ENCODE measurements around the gene MAP3K20.
"Not testable (repeated sequence)": the region's sequence is repeated elsewhere in the genome, so short reads cannot be mapped to it uniquely, and the experiment has no call there.

MAP3K20 gene

DNA sequence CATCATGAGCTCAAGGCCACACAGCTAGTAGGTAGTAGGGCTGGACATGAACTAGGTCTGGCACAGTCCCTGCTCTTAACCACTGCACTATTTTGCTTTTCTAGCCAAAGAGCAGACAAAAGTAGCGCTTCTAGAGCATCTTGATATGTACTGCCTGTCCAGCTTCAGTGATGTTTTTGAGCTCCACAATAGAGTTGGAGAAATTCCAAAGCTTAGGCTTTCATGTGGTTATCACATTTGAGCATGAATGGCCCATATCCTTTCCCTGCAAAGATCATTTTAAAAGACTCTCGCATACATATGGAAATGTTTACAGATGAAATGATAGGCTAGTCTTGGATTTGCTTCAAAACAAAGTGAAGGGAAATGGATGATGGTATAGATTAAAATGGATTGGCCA lies 128.7 kb downstream of the MAP3K20 start:
- no peak for DNase-seq (ENCODE audit: low read depth)

DNA sequence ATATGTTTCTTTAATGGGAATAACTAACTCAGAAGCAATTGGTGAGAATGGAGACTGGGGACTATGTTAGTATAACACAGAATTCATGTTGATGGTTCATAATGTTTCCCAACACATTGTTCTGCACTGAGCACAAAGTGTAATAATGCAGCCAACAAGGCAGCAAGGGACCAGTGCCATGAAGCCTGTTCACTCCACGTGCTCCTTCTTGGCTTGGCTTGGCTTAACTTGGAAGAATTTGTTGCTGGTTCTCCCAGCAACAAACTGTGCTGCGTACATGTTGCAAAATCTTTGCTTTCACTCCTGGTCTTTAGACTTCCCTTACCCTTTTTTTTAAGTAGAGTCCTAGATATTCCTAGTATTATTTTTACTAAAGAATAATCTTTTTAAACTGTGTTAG lies 129.7 kb downstream of the MAP3K20 start:
- no peak for DNase-seq (ENCODE audit: low read depth)

- not testable (repeated sequence) for DNase-seq (ENCODE audit: low read depth)
These were observed 131.5 kb downstream of the MAP3K20 start for GRCh38 chr2:173207124-173207523.

DNA sequence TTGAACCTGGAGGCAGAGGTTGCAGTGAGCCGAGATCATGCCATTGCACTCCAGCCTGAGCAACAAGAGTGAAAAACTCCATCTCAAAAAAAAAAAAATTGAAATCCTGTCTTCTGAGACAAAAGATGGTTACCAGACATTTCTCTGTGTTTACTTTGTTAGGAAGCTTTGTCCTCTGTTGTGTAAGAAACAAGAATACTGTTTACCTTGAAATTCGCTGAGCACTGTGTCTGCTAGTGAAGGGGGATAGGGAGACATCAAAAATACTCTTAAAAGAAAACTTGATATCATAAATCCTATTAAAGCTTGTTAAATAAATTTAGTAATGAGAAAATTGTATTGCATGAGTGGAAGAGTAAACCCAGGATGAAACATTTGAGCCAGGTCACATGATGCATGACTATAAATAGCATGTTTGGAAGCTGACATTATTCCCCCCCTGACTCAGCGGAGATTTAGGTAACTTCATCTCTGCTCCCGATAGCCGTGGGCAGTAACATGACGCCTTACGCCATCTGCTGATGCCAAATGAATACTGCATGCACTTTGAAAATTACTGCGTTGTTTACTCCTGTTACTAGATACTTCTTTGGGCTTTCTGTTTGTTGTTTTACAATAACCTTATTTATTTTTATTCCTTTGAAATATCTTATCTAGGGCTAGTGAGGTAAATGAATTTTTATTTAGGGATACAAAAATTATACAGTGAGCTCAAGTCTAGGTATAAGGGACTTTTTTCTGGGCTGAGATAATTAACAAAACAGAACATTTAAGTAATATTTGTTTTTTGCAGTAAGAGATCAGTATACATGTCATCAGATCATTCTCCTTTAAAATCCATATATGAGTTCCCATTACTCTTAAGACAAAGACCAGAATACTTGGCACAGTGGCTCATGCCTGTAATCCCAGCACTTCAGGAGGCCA lies 134.9 kb downstream of the MAP3K20 start:
- peak; percentile 96 for DNase-seq (ENCODE audit: low read depth)

- no peak for DNase-seq (ENCODE audit: low read depth)
These were observed 137.5 kb downstream of the MAP3K20 start for GRCh38 chr2:173213181-173213580.

- DNase-seq (ENCODE audit: low read depth) = no peak
These were observed 138.6 kb downstream of the MAP3K20 start for GRCh38 chr2:173214213-173214612.

DNA sequence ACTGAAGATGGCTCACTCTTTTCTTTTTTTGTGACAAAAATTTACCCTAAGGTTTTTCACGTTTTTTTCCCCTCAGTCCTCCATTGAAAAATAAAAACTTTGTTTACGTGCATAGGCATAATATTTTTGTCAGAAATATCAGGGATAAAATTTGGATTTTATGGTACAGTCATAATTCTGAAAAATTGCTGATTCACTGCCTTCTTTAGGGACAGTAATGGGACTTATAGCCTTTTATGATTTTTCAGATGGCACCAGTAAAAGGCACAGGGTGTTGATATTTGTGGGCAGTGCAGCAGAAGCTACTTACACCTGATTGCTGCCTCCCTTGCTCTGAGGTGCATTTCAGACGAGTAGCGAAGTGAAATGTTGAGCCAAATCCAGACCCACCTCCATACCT lies 139.7 kb downstream of the MAP3K20 start:
- DNase-seq (ENCODE audit: low read depth) = no peak

DNA sequence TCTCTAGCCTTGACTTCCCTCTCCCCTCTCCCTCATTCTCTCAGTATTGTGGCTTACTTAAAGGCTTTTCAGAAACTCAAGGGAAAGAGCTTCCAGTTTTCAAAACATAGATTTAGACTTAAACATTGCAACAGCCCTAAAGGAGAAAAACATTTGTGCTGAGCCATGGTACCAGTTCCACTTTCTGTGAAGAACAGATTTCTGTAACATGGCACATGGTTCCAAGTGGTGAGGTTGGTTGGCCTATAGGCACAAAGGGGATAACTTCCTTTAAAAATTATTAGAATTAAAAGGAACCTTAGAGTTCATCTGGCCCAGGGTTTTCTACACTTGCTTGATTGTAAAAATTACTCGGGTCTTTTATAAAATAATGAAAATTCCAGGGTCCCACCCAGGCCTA lies 140.4 kb downstream of the MAP3K20 start:
- no peak for DNase-seq (ENCODE audit: low read depth)

DNA sequence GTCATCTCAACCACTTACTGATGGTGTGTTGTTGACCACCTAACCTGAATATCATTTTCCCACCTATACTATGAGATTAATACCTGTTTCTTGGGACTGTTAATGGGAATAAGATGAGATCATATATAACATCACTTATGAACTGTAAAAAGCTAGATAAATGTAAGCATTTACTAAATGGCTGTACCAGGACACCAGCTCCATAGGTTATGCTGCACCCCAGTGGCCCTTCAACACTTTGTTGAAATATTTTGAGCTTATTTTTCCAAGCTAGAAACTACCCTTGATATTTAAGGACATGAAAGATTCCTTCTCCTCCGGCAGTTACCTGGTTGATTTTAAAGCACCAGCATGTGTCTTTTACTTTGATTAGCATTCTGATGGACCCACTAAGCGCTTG lies 141.0 kb downstream of the MAP3K20 start:
- DNase-seq (ENCODE audit: low read depth) = peak; percentile 18

DNA sequence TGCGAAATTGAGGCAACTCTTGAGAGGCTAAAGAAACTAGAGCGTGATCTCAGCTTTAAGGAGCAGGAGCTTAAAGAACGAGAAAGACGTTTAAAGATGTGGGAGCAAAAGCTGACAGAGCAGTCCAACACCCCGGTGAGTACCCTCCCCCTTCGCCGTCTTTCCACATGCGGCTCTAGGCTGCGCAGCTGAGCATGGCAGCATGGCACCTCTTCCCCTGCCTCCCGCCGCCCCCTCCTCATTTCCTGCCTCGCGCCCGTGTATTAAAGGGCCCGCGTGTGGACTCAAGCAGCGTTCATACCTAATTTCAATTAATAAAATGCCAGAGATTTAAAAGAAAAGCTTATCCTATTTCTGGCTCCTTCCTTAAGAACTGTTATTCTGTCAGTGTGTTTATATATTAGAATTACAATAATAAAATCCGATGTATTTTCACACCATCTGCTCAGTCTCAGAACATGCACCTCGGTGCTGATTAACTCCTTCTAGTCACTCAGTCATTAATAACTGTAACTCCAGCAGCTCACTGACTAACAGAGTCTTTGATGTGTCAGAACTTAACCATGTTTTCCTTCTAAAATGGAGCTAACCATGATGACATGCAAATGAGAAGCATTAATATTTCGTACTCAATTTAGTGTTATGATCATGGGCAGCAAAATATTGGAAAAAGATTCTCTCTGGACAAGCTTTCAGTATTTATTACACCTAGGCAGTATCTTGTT lies 141.6 kb downstream of the MAP3K20 start:
- no peak for DNase-seq (ENCODE audit: low read depth)

DNA sequence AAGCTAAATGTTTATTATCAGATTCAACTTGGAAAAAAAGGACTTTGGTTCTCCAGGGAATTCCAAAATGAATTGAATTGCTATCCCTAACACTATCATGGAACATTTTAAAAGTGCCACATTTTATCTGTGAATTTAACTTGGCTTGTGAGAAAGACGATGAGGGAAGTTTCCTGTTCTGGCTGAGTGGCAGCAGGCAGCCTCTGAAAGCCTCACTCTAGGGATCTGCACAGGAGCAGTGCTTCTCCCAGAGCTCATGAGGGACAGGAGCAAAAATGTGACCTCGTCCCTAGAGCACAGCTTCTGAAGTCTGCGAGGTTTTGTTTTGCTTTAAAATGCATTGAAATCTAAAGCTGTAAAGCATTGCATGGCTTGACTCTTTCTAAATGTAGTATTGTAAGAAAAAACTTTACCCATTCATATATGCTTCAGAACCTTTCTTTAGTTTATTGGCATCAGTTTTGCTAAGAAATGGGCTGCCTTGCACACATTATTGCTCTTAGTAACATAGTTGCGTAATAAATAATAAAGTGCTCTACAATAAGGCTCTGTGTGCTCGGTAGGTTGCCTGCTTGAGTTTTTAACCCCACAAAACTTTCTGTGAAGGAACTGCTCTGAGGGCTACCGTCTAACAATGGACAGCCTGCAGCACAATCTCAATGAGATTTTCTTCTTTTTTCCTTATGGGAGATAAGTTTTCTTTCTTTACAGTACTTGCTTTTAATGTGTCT lies 142.8 kb downstream of the MAP3K20 start:
- DNase-seq (ENCODE audit: low read depth) = no peak

DNA sequence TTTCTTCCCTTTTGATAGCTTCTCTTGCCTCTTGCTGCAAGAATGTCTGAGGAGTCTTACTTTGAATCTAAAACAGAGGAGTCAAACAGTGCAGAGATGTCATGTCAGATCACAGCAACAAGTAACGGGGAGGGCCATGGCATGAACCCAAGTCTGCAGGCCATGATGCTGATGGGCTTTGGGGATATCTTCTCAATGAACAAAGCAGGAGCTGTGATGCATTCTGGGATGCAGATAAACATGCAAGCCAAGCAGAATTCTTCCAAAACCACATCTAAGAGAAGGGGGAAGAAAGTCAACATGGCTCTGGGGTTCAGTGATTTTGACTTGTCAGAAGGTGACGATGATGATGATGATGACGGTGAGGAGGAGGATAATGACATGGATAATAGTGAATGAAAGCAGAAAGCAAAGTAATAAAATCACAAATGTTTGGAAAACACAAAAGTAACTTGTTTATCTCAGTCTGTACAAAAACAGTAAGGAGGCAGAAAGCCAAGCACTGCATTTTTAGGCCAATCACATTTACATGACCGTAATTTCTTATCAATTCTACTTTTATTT lies 145.6 kb downstream of the MAP3K20 start:
- DNase-seq (ENCODE audit: low read depth) = no peak

GRCh38 chr2:173221937-173222594 lies 146.4 kb downstream of the MAP3K20 start:
- DNase-seq (ENCODE audit: low read depth) = no peak

DNA sequence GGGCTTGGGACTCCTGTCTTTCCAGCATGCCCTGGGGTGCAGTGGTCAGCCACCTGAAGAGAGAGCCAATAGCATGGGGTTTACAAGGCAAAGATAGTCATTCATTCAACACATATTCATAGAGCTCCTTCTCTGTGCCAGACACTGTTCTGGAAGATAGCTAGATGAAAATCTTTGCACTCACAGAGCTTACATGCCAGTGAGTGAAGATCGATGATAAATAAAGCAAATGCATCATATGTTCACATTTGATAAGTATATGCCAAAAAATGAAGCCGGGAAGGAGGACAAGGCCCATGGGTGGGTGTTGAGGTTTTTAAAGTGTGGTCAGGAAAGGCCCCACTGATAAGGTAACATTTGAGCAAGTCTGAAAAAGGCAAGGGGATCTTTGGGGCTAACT lies 148.2 kb downstream of the MAP3K20 start:
- no peak for DNase-seq (ENCODE audit: low read depth)

GRCh38 chr2:173226899-173227698 lies 151.5 kb downstream of the MAP3K20 start:
- DNase-seq (ENCODE audit: low read depth) = no peak

- DNase-seq (ENCODE audit: low read depth) = no peak
These were observed 153.4 kb downstream of the MAP3K20 start for GRCh38 chr2:173229086-173229485.

GRCh38 chr2:173230181-173230580 lies 154.5 kb downstream of the MAP3K20 start:
- DNase-seq (ENCODE audit: low read depth) = no peak

- DNase-seq (ENCODE audit: low read depth) = no peak
These were observed 155.4 kb downstream of the MAP3K20 start for GRCh38 chr2:173231042-173231441.

GRCh38 chr2:173231465-173231864 lies 155.8 kb downstream of the MAP3K20 start:
- no peak for DNase-seq (ENCODE audit: low read depth)

DNA sequence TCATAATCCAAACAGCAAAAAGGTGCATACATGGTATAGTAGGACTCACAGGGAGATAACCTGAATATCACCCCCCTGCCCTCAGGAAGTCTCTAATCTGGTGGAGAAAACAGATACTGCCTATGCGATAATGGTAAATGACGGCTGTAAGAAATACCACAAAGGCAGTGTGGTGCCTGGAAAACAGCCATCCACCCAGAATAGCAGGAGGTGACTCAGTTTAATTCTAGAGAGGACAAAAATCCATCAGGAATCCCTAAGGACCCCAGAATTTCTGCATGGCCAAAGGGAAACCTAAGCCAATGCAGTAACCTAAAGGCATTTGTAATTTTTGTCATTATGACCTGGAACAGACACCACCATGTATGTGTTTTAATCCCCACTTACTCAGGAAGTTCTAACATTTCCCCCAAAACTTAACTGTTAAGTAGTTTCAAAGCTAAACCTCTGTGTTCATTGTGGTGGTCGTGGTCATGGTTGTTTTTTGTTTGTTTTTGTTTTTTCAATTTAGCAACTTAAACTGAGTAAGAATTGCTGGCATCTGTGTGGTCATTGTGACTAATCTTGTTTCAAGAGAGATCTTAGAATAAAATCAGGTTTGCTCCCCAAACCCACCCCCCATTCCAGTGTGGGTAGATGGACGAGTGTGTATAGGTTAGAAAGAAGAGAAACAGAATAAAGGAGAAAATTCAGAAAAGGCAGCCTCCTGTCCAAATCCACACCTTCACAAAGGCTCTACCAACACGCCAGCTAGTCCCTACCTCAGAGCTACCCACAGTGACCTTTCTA lies 157.5 kb downstream of the MAP3K20 start:
- DNase-seq (ENCODE audit: low read depth) = no peak

All from ELR (cell line).